Measurements from ENCODE around the gene CTDSPL2. TPM values are rescaled to one million over a fixed set of nuclear protein-coding genes. Genes with fewer than 3 reads are reported as not detected.

Gene CTDSPL2
- total and polyA plus RNA-seq, 2 of the 8 experiments (the other 6 are each of a cell fraction or from before 2014, with no cell fraction given): 25.2 to 64.7 TPM

- Histone ChIP-seq H3K9ac (replicated peaks in 1 of 4; ENCODE audit: extremely low read depth in 1 of 4, low read depth in 3 of 4, low read length in 3 of 4) (no peak overlapping the region), H2AK5ac (ENCODE audit: low read depth, low read length) (no peak overlapping the region), H4K5ac (ENCODE audit: insufficient read length, low read depth, low read length) (no peak overlapping the region), H2BK15ac (ENCODE audit: low read length) (no peak overlapping the region), H2BK12ac (ENCODE audit: low read depth, low read length) (no peak overlapping the region), H3K14ac (ENCODE audit: insufficient read length) (no peak overlapping the region), H3K4ac (replicated peaks; ENCODE audit: insufficient read length, low read depth, low read length) (no peak overlapping the region), H2BK120ac (replicated peaks; ENCODE audit: low read depth, low read length) (no peak overlapping the region), H2BK5ac (ENCODE audit: low read depth, low read length) (no peak overlapping the region), H3K27ac (ENCODE audit: low read depth, low read length) (no peak overlapping the region), H3K36me3 (ENCODE audit: control insufficient read depth in 2 of 4, insufficient read depth in 4 of 4, low read length in 3 of 4) (peaks cover 0 to 13% (median 1%) of the 10 kb centered on the region in 4 experiments; a peak in 4 of 8 replicates), H3K56ac (replicated peaks; ENCODE audit: insufficient read length, low read depth, low read length) (no peak overlapping the region), H3K4me1 (replicated peaks in 1 of 4; ENCODE audit: control insufficient read depth in 3 of 4, insufficient read depth in 4 of 4, low read length in 3 of 4) (no peaks in the 10 kb centered on the region), H3K79me2 (ENCODE audit: control insufficient read depth in 1 of 2, insufficient read depth in 2 of 2, low read length in 2 of 2) (no peaks in the 10 kb centered on the region), H3K4me2 (ENCODE audit: insufficient read depth in 1 of 2, low read depth in 2 of 2, low read length in 2 of 2) (no peak overlapping the region), H4K91ac (replicated peaks; ENCODE audit: insufficient read length, low read length) (no peak overlapping the region), H3K79me1 (ENCODE audit: low read depth, low read length) (no peaks in the 10 kb centered on the region), H3K27me3 (replicated peaks in 1 of 4; ENCODE audit: control insufficient read depth in 3 of 4, extremely low read depth in 1 of 4, insufficient read depth in 3 of 4, low read length in 3 of 4) (no peaks in the 10 kb centered on the region), H3K23me2 (ENCODE audit: low read depth, low read length) (no peaks in the 10 kb centered on the region), H3K4me3 (ENCODE audit: extremely low read depth in 1 of 4, insufficient read depth in 2 of 4, low read depth in 3 of 4, low read length in 4 of 4) (no peak overlapping the region), H2AFZ (ENCODE audit: low read length) (no peak overlapping the region), H3K9me3 (ENCODE audit: insufficient read depth in 2 of 2, low read depth in 1 of 2, low read length in 1 of 2) (no peaks in the 10 kb centered on the region), H4K20me1 (replicated peaks in 1 of 2; ENCODE audit: control insufficient read depth in 1 of 2, insufficient read depth in 2 of 2, low read length in 2 of 2) (no peaks in the 10 kb centered on the region), H2BK20ac (ENCODE audit: low read length) (no peak overlapping the region), H4K8ac (ENCODE audit: extremely low read depth, insufficient read depth, low read length) (no peak overlapping the region), H3K23ac (ENCODE audit: insufficient read length) (no peak overlapping the region), H3K18ac (ENCODE audit: extremely low read depth, low read length) (no peak overlapping the region)
- POLR2A ChIA-PET (ENCODE audit: partially characterized antibody): no interaction called here
- FAIRE-seq (no peak), DNase-seq (ENCODE audit: low read depth in 1 of 2, low spot score in 2 of 2) (no peak)
- CTCF ChIA-PET (ENCODE audit: partially characterized antibody): interaction anchor here (0.6 to 3.0 kb wide), 4 partner anchors 10 to 545 kb away, joined by 3 to 15 read pairs (median 3); no protein-coding TSS in a partner anchor
- 95% methylated on average over 6 of the region's 6 CpGs; no CpG with 5 or more reads in 1 of the 2 experiments for WGBS, 2 experiments (ENCODE audit: extremely low coverage in 1 of 2, insufficient coverage in 1 of 2, insufficient read length in 1 of 2, insufficient replicate concordance in 2 of 2, low coverage in 1 of 2, low lambda C conversion rate in 2 of 2, missing lambda C conversion rate in 1 of 2)
- TF ChIP-seq HDAC2 (IDR thresholded peaks at IDR 0.05; ENCODE audit: borderline replicate concordance in 1 of 2, low read depth in 2 of 2, low read length in 2 of 2): no peak
- TF ChIP-seq NRF1 (IDR thresholded peaks at IDR 0.05; ENCODE audit: low read depth, low read length): no peak
- no peak for TF ChIP-seq RXRA (IDR thresholded peaks at IDR 0.05; ENCODE audit: insufficient read depth, low read depth, low read length)
- no peak for TF ChIP-seq EGR1 (IDR thresholded peaks at IDR 0.05; ENCODE audit: borderline replicate concordance, low read depth, low read length)
- no peak for TF ChIP-seq SUZ12 (IDR thresholded peaks at IDR 0.05; ENCODE audit: low read length)
- TF ChIP-seq TEAD4 (IDR thresholded peaks at IDR 0.05; ENCODE audit: low read depth, low read length): no peak
- no peak for TF ChIP-seq CTCF (IDR thresholded peaks at IDR 0.05; ENCODE audit: control extremely low read depth in 1 of 3, insufficient read depth in 1 of 3, low read depth in 1 of 3, low read length in 3 of 3)
- no peak for TF ChIP-seq HDAC6 (IDR thresholded peaks at IDR 0.05; ENCODE audit: low read depth, low read length)
- TF ChIP-seq CREB1 (IDR thresholded peaks at IDR 0.05): no peak
- no peak for TF ChIP-seq TBP (IDR thresholded peaks at IDR 0.05; ENCODE audit: low read depth, low read length)
These were observed 146.0 kb downstream of the CTDSPL2 start for GRCh38 chr15:44573386-44573785.
